K562 (cell line): ENCODE results near the gene FAM174C. TPM values are rescaled to one million over a fixed set of nuclear protein-coding genes. Genes with fewer than 3 reads are reported as not detected.

Experiments used
- ARID4B ChIP-seq: sonication (generic); formaldehyde crosslinking; IDR thresholded peaks from 2 replicates; pipeline ENCODE4 v1.8.0; 2022; ENCODE audit warnings: mild to moderate bottlenecking, missing genetic modification reagents
- BMI1 ChIP-seq: fragments of 150-350 bp; IDR thresholded peaks from 2 replicates; pipeline ENCODE4 v1.6.1; 2014; ENCODE audit warnings: low read length
- CEBPG ChIP-seq, 3 experiments: fragments of 200-800 bp in 1 of 3; sonication (Bioruptor generic) in 1 of 3; sonication (generic) in 1 of 3; formaldehyde crosslinking in 1 of 3; IDR thresholded peaks in 2 of 3; conservative IDR thresholded peaks in 1 of 3; 2 replicates each; pipeline versions ENCODE4 v1.6.1 to v1.8.0; 2016 to 2022; ENCODE audit warnings: missing compliant biosample characterization in 2 of 3, missing genetic modification characterization in 2 of 3, mild to moderate bottlenecking in 1 of 3, missing genetic modification reagents in 1 of 3
- DMBX1 ChIP-seq: fragments of 250-450 bp; sonication (Bioruptor Pico); IDR thresholded peaks from 2 replicates; pipeline ENCODE4 v1.8.0; 2022; ENCODE audit warnings: inconsistent platforms, mild to moderate bottlenecking, moderate library complexity, borderline replicate concordance
- POLR2A ChIP-seq: fragments of 450-650 bp; conservative IDR thresholded peaks from 2 replicates; pipeline ENCODE4 v1.6.1; 2016
- SIN3A ChIP-seq, 2 experiments: fragments of 150-350 bp in 1 of 2; IDR thresholded peaks; 2 replicates each; pipeline ENCODE4 v1.6.1; 2011 to 2016; ENCODE audit warnings: borderline replicate concordance in 2 of 2, low read depth in 2 of 2, low read length in 2 of 2, mild to moderate bottlenecking in 2 of 2, moderate library complexity in 2 of 2; ENCODE audit not compliant: control insufficient read depth in 1 of 2
- SMAD4 ChIP-seq: fragments of 250-450 bp; sonication (Bioruptor Pico); conservative IDR thresholded peaks from 2 replicates; pipeline ENCODE4 v1.8.0; 2021; ENCODE audit warnings: inconsistent platforms, mild to moderate bottlenecking, moderate library complexity
- ZFP1 ChIP-seq: fragments of 450-650 bp; formaldehyde crosslinking; IDR thresholded peaks from 2 replicates; pipeline ENCODE4 v1.4.0; 2020; ENCODE audit warnings: mild to moderate bottlenecking, mixed read lengths
- ZNF280A ChIP-seq: fragments of 450-650 bp; IDR thresholded peaks from 2 replicates; pipeline ENCODE4 v1.6.1; 2018; ENCODE audit warnings: mild to moderate bottlenecking, low read depth; ENCODE audit not compliant: partially characterized antibody
- ZNF740 ChIP-seq, 3 experiments: fragments of 200-800 bp in 1 of 3; sonication (Bioruptor generic) in 1 of 3; sonication (generic) in 1 of 3; formaldehyde crosslinking in 1 of 3; IDR thresholded peaks; 2 replicates each; pipeline versions ENCODE4 v1.6.1 to v1.8.0; 2016 to 2022; ENCODE audit warnings: mild to moderate bottlenecking in 2 of 3, missing compliant biosample characterization in 2 of 3, missing genetic modification characterization in 2 of 3, missing genetic modification reagents in 1 of 3
- ZNF766 ChIP-seq: fragments of 200-800 bp; sonication (Bioruptor generic); conservative IDR thresholded peaks from 2 replicates; pipeline ENCODE4 v1.6.1; 2016; ENCODE audit warnings: missing genetic modification characterization, missing compliant biosample characterization
- polyA plus RNA-seq, 8 experiments: library from polyadenylated mRNA; depleted of rRNA in 4 of 8; stranded (reverse) in 5 of 8; unstranded in 3 of 8; fragments of >200 nt; fragmentation: Nextera tagmentation in 2 of 8; fragmentation: Illumina TruSeq in 1 of 8; extraction: Ambion mirVana in 2 of 8; extraction: Trizol in 1 of 8; gene quantifications; 2 replicates each; pipeline versions ENCODE4 v1.2.1 to v1.2.3, GENCODE V29; 2011 to 2014; ENCODE audit warnings: inconsistent platforms in 1 of 8, missing spikeins in 1 of 8
- total RNA-seq, 7 experiments: library from RNA; depleted of rRNA in 6 of 7; stranded (reverse); fragments of >200 nt in 6 of 7; fragmentation: Illumina TruSeq in 2 of 7; extraction: Trizol in 2 of 7; gene quantifications; 2 replicates each; pipeline versions ENCODE4 v1.2.1 to v1.2.3, GENCODE V29; 2011 to 2021; ENCODE audit warnings: low replicate concordance in 1 of 7
- TF ChIP-seq, protein P1 (sequence below), 2 experiments: fragments of 450-650 bp; IDR thresholded peaks; 2 replicates each; pipeline ENCODE4 v1.6.1; 2016

FAM174C gene
- total and polyA plus RNA-seq, 9 of the 15 experiments (the other 6 are each of a cell fraction or from before 2014, with no cell fraction given), result 0.66 to 89.6 (median 20.3) TPM

DNA sequence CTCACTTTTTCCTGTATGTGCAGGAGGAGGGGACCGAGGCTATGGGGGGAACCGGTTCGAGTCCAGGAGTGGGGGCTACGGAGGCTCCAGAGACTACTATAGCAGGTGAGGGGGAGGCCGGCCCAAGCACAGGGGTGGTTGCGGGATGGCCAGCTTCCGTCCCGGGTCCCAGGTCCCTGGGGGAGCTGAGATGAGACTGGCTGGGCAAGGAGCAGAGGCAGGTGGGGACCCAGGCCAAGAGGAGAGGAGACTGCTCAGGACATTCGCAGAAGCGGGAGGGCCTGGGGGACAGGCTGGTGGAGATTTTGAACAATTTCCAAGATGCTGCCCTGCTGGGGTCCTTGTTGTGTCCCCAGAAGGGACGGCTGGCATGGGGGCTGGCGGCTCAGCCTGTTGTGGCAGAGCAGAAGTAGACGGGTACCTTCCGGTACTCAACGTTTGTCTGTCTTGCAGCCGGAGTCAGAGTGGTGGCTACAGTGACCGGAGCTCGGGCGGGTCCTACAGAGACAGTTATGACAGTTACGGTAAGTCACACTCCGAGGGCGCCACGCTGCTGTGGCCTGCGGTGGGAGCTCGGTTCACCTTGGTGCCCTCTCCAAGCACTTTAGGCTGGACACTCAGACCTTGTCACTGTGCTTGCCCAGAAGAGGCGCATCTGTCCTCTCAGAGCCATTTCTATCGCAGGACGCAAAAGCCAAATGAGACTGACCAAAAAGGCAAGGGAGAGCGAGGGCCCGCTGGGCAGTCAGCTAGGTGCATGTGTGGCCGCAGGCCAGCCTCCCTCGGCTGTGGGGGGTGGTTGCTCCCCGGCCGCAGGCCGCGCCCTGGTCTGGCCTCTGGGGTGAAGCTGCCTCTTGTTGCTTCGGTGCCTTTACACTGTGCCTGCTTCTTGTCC is 3.6 kb upstream of the FAM174C start (continued):
- TF ChIP-seq, protein P1, sequence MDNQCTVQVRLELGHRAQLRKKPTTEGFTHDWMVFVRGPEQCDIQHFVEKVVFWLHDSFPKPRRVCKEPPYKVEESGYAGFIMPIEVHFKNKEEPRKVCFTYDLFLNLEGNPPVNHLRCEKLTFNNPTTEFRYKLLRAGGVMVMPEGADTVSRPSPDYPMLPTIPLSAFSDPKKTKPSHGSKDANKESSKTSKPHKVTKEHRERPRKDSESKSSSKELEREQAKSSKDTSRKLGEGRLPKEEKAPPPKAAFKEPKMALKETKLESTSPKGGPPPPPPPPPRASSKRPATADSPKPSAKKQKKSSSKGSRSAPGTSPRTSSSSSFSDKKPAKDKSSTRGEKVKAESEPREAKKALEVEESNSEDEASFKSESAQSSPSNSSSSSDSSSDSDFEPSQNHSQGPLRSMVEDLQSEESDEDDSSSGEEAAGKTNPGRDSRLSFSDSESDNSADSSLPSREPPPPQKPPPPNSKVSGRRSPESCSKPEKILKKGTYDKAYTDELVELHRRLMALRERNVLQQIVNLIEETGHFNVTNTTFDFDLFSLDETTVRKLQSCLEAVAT (IDR thresholded peaks at IDR 0.05), result 0 out of 4 replicates have a peak, but pooled peaks of 1 of the 2 experiments have one; percentile 20
- peak; percentile 30; the same call in 1 of the 2 replicates for TF ChIP-seq ARID4B (CRISPR knock-in tag)
- TF ChIP-seq ZNF766 (CRISPR knock-in tag), result no peak
- 0 out of 2 replicates have a peak, but pooled peaks have one; percentile 30 for TF ChIP-seq SMAD4 (CRISPR knock-in tag)
- peak; percentile 52; the same call in 1 of the 2 replicates for TF ChIP-seq DMBX1 (CRISPR knock-in tag)
- TF ChIP-seq SIN3A (IDR thresholded peaks at IDR 0.05; ENCODE audit: borderline replicate concordance in 2 of 2, control insufficient read depth in 1 of 2, low read depth in 2 of 2, low read length in 2 of 2), result peak; percentile 8 to 25; a peak in 1 of 4 replicates
- no peak for TF ChIP-seq BMI1
- TF ChIP-seq POLR2A, result peak; percentile 23; the same call in 1 of the 2 replicates
- peak; percentile 80 for TF ChIP-seq ZNF740 (CRISPR knock-in tag; IDR thresholded peaks at IDR 0.05)
- TF ChIP-seq ZNF740 (tag; IDR thresholded peaks at IDR 0.05), result 0 out of 4 replicates have a peak, but pooled peaks of 1 of the 2 experiments have one; percentile 31
- 0 out of 2 replicates have a peak, but pooled peaks have one; percentile 34 for TF ChIP-seq CEBPG (CRISPR knock-in tag; IDR thresholded peaks at IDR 0.05)
- TF ChIP-seq CEBPG (tag; conservative IDR thresholded peaks at IDR 0.05 in 1 of 2, IDR thresholded peaks at IDR 0.05 in 1 of 2), result no peak
- no peak for TF ChIP-seq ZNF280A
- no peak for TF ChIP-seq ZFP1 (CRISPR knock-in tag)
